ENCODE results near the gene NEK9. TPM values are rescaled to one million over a fixed set of nuclear protein-coding genes. Genes with fewer than 3 reads are reported as not detected.

NEK9 gene
- total RNA-seq (2014; rRNA removed; shearing (Covaris generic)), result 15.3 and 26.1 TPM in 2 replicates

- peak; percentile 85 to 88 for DNase-seq (ENCODE audit: low read depth in 1 of 2, low spot score in 2 of 2)
- H3K27me3 ChIP-seq (replicated peaks), result no peaks in the 10 kb centered on the region
- H3K27ac ChIP-seq, result peak within 1 kb of the TSS; percentile 85
- H3K36me3 ChIP-seq, result peaks cover 14% of the 10 kb centered on the region; the same call in 1 of the 2 replicates
- H3K4me3 ChIP-seq, result peak within 1 kb of the TSS; percentile 89
- H3K4me1 ChIP-seq (replicated peaks), result peaks cover 18% of the 10 kb centered on the region
- no peaks in the 10 kb centered on the region for H3K9me3 ChIP-seq (replicated peaks)
Observed at GRCh38 chr14:75126679-75127473, at the start of gene NEK9. Gene NEK9, minus strand, starts transcription at chr14:75127048. Its CDS starts 127 bp downstream, at chr14:75126921.

- Histone ChIP-seq H3K36me3 (peaks cover 7% of the 10 kb centered on the region; the same call in 1 of the 2 replicates), H3K4me3 (peak within 1 kb of the TSS; percentile 77), H3K27me3 (replicated peaks) (no peaks in the 10 kb centered on the region), H3K9me3 (replicated peaks) (no peaks in the 10 kb centered on the region), H3K4me1 (replicated peaks) (no peaks in the 10 kb centered on the region; the same call in 1 of the 2 replicates), H3K27ac (peak within 1 kb of the TSS; percentile 97)
- DNase-seq (ENCODE audit: low read depth in 1 of 2, low spot score in 2 of 2), result peak; percentile 86 to 94
Observed at GRCh38 chr14:75176142-75176820, 49.4 kb upstream of the NEK9 start, which contains the start of gene TMED10. Gene TMED10, minus strand, starts transcription at chr14:75176612. Its CDS starts 33 bp downstream, at chr14:75176579.

- no peaks in the 10 kb centered on the region for H3K27me3 ChIP-seq (replicated peaks)
- H3K4me1 ChIP-seq (replicated peaks), result no peaks in the 10 kb centered on the region; the same call in 1 of the 2 replicates
- H3K9me3 ChIP-seq (replicated peaks), result no peaks in the 10 kb centered on the region
- H3K27ac ChIP-seq, result peak overlapping the region; percentile 97
- peak overlapping the region; percentile 77 for H3K4me3 ChIP-seq
- no peak for DNase-seq (ENCODE audit: low read depth in 1 of 2, low spot score in 2 of 2)
- peaks cover 7% of the 10 kb centered on the region; the same call in 1 of the 2 replicates for H3K36me3 ChIP-seq
Observed at GRCh38 chr14:75175677-75176141, 48.9 kb upstream of the NEK9 start.

- Histone ChIP-seq H3K27me3 (replicated peaks) (no peaks in the 10 kb centered on the region), H3K4me1 (replicated peaks) (peaks cover under 1% of the 10 kb centered on the region), H3K27ac (no peak overlapping the region), H3K9me3 (replicated peaks) (no peaks in the 10 kb centered on the region), H3K36me3 (peaks cover 7% of the 10 kb centered on the region; the same call in 1 of the 2 replicates), H3K4me3 (no peak overlapping the region)
- DNase-seq (ENCODE audit: low read depth in 1 of 2, low spot score in 2 of 2), result no peak
Observed at GRCh38 chr14:75174066-75174465, 47.2 kb upstream of the NEK9 start.

GRCh38 chr14:75170772-75171171, 43.9 kb upstream of the NEK9 start:
- DNase-seq (ENCODE audit: low read depth in 1 of 2, low spot score in 2 of 2), result no peak
- Histone ChIP-seq H3K4me3 (no peak overlapping the region), H3K36me3 (peaks cover 4% of the 10 kb centered on the region; the same call in 1 of the 2 replicates), H3K4me1 (replicated peaks) (peaks cover 16% of the 10 kb centered on the region), H3K27me3 (replicated peaks) (no peaks in the 10 kb centered on the region), H3K9me3 (replicated peaks) (no peaks in the 10 kb centered on the region), H3K27ac (no peak overlapping the region)

GRCh38 chr14:75168586-75169335, 41.9 kb upstream of the NEK9 start:
- no peak overlapping the region for H3K4me3 ChIP-seq
- DNase-seq (ENCODE audit: low read depth in 1 of 2, low spot score in 2 of 2), result no peak
- peaks cover 16% of the 10 kb centered on the region for H3K4me1 ChIP-seq (replicated peaks)
- H3K9me3 ChIP-seq (replicated peaks), result no peaks in the 10 kb centered on the region
- no peak overlapping the region for H3K27ac ChIP-seq
- no peaks in the 10 kb centered on the region for H3K27me3 ChIP-seq (replicated peaks)
- no peaks in the 10 kb centered on the region for H3K36me3 ChIP-seq

GRCh38 chr14:75167325-75167724, 40.5 kb upstream of the NEK9 start:
- Histone ChIP-seq H3K4me1 (replicated peaks) (peaks cover 16% of the 10 kb centered on the region), H3K27ac (no peak overlapping the region), H3K9me3 (replicated peaks) (no peaks in the 10 kb centered on the region), H3K4me3 (no peak overlapping the region), H3K36me3 (no peaks in the 10 kb centered on the region), H3K27me3 (replicated peaks) (no peaks in the 10 kb centered on the region)
- no peak for DNase-seq (ENCODE audit: low read depth in 1 of 2, low spot score in 2 of 2)

- Histone ChIP-seq H3K9me3 (replicated peaks) (no peaks in the 10 kb centered on the region), H3K4me1 (replicated peaks) (peaks cover 16% of the 10 kb centered on the region), H3K27ac (no peak overlapping the region), H3K36me3 (no peaks in the 10 kb centered on the region), H3K27me3 (replicated peaks) (no peaks in the 10 kb centered on the region), H3K4me3 (no peak overlapping the region)
- DNase-seq (ENCODE audit: low read depth in 1 of 2, low spot score in 2 of 2), result peak in 1 of 2 experiments; percentile 20
Observed at GRCh38 chr14:75165586-75166391, 38.9 kb upstream of the NEK9 start.

- Histone ChIP-seq H3K4me3 (no peak overlapping the region), H3K4me1 (replicated peaks) (peaks cover 16% of the 10 kb centered on the region), H3K36me3 (no peaks in the 10 kb centered on the region), H3K27ac (no peak overlapping the region), H3K27me3 (replicated peaks) (no peaks in the 10 kb centered on the region), H3K9me3 (replicated peaks) (no peaks in the 10 kb centered on the region)
- no peak for DNase-seq (ENCODE audit: low read depth in 1 of 2, low spot score in 2 of 2)
Observed at GRCh38 chr14:75164809-75165208, 38.0 kb upstream of the NEK9 start.

GRCh38 chr14:75163677-75164076, 36.8 kb upstream of the NEK9 start:
- Histone ChIP-seq H3K27me3 (replicated peaks) (no peaks in the 10 kb centered on the region), H3K36me3 (no peaks in the 10 kb centered on the region), H3K4me3 (no peak overlapping the region), H3K9me3 (replicated peaks) (no peaks in the 10 kb centered on the region), H3K4me1 (replicated peaks) (peaks cover 11% of the 10 kb centered on the region), H3K27ac (no peak overlapping the region)
- no peak for DNase-seq (ENCODE audit: low read depth in 1 of 2, low spot score in 2 of 2)

GRCh38 chr14:75162631-75163030, 35.8 kb upstream of the NEK9 start:
- H3K27me3 ChIP-seq (replicated peaks), result no peaks in the 10 kb centered on the region
- H3K27ac ChIP-seq, result no peak overlapping the region
- H3K36me3 ChIP-seq, result no peaks in the 10 kb centered on the region
- no peak for DNase-seq (ENCODE audit: low read depth in 1 of 2, low spot score in 2 of 2)
- H3K4me3 ChIP-seq, result no peak overlapping the region
- H3K9me3 ChIP-seq (replicated peaks), result no peaks in the 10 kb centered on the region
- peaks cover 7% of the 10 kb centered on the region for H3K4me1 ChIP-seq (replicated peaks)

- H3K4me1 ChIP-seq (replicated peaks), result peaks cover 8% of the 10 kb centered on the region; the same call in 1 of the 2 replicates
- no peak overlapping the region for H3K4me3 ChIP-seq
- no peak for DNase-seq (ENCODE audit: low read depth in 1 of 2, low spot score in 2 of 2)
- no peaks in the 10 kb centered on the region for H3K9me3 ChIP-seq (replicated peaks)
- H3K27ac ChIP-seq, result no peak overlapping the region
- H3K27me3 ChIP-seq (replicated peaks), result no peaks in the 10 kb centered on the region
- H3K36me3 ChIP-seq, result no peaks in the 10 kb centered on the region
Observed at GRCh38 chr14:75158843-75159614, 32.2 kb upstream of the NEK9 start.
